Measurements from ENCODE around the gene UBC. TPM values are rescaled to one million over a fixed set of nuclear protein-coding genes. Genes with fewer than 3 reads are reported as not detected.
"Not testable (repeated sequence)": the region's sequence is repeated elsewhere in the genome, so short reads cannot be mapped to it uniquely, and the experiment has no call there.

UBC gene
- total RNA-seq, 2 donors from 2014 or later = 938 to 1,145 TPM

DNA sequence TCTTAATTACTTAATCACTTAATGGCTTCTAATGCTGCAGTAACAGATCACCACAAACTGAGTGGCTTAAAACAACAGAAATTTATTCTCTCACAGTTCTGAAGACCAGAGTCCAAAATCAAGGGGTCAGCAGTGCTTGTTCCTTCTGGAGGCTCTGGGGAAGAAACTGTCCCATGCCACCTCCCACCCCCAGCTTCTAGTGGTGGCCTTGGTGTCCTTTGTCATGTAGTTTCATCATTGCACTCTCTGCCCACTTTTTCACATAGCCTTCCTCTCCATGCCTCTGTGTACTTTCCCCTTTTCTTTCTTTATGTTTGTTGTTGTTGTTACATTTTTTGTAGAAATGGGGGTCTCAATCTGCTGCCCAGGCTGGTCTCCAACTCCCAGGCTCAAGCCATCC lies 16.1 kb upstream of the UBC start:
- DNase-seq (ENCODE audit: low spot score) = no peak

GRCh38 chr12:124929649-124930419 lies 15.4 kb upstream of the UBC start:
- no peak for TF ChIP-seq CTCF (IDR thresholded peaks at IDR 0.05)
- no peak for DNase-seq (ENCODE audit: low spot score)
- no peaks in the 10 kb centered on the region for H3K9me3 ChIP-seq
- H3K27me3 ChIP-seq = no peaks in the 10 kb centered on the region
- H3K4me3 ChIP-seq = no peak overlapping the region
- H3K36me3 ChIP-seq = no peaks in the 10 kb centered on the region
- H3K4me1 ChIP-seq = peaks cover 0 to 9% of the 10 kb centered on the region in 2 donors
- no peak overlapping the region for H3K27ac ChIP-seq

More for the DNA sequence above, 16.1 kb upstream of the UBC start:
- H3K9me3 ChIP-seq = no peaks in the 10 kb centered on the region
- peaks cover 0 to 9% of the 10 kb centered on the region in 2 donors for H3K4me1 ChIP-seq
- H3K27ac ChIP-seq = no peak overlapping the region
- TF ChIP-seq CTCF (IDR thresholded peaks at IDR 0.05) = no peak
- H3K4me3 ChIP-seq = no peak overlapping the region
- H3K27me3 ChIP-seq = no peaks in the 10 kb centered on the region
- H3K36me3 ChIP-seq = no peaks in the 10 kb centered on the region

DNA sequence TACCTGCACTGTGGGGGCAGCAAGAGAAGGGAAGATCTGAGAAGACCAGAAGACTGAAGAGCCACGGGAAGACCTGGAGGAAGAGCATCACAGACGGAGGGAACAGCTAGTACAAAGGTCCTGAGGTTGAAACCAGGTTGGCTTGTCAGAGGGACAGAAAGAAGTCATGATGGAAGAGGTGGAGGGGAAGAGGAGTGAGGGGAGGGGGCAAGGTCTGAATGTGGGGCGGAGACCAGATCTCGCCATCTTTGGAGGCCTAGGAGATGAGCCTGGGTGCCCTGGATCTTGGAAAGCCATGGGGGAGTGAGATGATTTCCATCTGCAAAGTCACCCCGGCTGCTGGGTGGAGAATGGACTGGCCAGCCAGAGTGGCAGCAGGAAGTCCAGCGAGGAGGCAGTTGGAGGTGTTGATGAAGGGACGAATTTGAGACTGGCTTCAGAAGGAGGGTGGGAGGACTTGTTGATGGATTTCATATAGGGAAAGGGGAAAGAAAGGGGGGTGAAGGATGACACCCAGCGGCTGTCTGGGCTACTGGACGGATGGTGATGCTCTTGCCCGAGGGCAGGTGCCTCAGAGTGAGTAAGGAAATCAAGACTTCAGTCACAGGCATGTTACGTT lies 14.6 kb upstream of the UBC start:
- no peak for TF ChIP-seq CTCF (IDR thresholded peaks at IDR 0.05)
- no peaks in the 10 kb centered on the region for H3K27me3 ChIP-seq
- peak overlapping the region; percentile 95 to 98 for H3K27ac ChIP-seq
- no peaks in the 10 kb centered on the region for H3K36me3 ChIP-seq
- H3K4me1 ChIP-seq = peaks cover 0 to 9% of the 10 kb centered on the region in 2 donors
- H3K4me3 ChIP-seq = no peak overlapping the region
- DNase-seq (ENCODE audit: low spot score) = no peak
- no peaks in the 10 kb centered on the region for H3K9me3 ChIP-seq

- no peak for TF ChIP-seq CTCF (IDR thresholded peaks at IDR 0.05)
- no peaks in the 10 kb centered on the region for H3K9me3 ChIP-seq
- no peaks in the 10 kb centered on the region for H3K27me3 ChIP-seq
- DNase-seq (ENCODE audit: low spot score) = peak; percentile 88
- H3K4me3 ChIP-seq = peak overlapping the region; percentile 59 to 61
- peaks cover 0 to 9% of the 10 kb centered on the region in 2 donors for H3K4me1 ChIP-seq
- H3K36me3 ChIP-seq = no peaks in the 10 kb centered on the region
- peak overlapping the region; percentile 95 to 98 for H3K27ac ChIP-seq
These were observed 13.9 kb upstream of the UBC start for GRCh38 chr12:124928095-124928911.

- DNase-seq (ENCODE audit: low spot score) = peak; percentile 98
- TF ChIP-seq CTCF (IDR thresholded peaks at IDR 0.05) = no peak
- H3K27me3 ChIP-seq = no peaks in the 10 kb centered on the region
- H3K4me1 ChIP-seq = peaks cover 0 to 9% of the 10 kb centered on the region in 2 donors
- no peaks in the 10 kb centered on the region for H3K36me3 ChIP-seq
- H3K4me3 ChIP-seq = peak overlapping the region; percentile 59 to 61
- H3K9me3 ChIP-seq = no peaks in the 10 kb centered on the region
- peak overlapping the region; percentile 95 to 98 for H3K27ac ChIP-seq
These were observed 13.0 kb upstream of the UBC start for GRCh38 chr12:124927201-124928094.

DNA sequence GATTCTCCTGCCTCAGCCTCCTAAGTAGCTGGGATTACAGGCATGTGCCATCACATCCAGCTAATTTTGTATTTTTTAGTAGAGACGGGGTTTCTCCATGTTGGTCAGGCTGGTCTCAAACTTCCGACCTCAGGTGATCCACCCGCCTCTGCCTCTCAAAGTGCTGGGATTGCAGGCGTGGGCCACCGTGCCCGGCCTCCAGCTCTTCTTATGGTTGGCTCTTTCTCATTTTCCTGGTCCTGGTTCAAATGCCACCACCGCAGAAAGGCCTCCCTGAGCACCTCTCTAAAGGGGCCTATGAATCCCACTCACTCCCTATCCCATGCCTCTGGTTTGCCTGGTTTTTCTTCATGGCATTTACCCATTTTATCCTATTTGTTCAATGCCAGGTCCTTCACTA lies 11.3 kb upstream of the UBC start:
- not testable (repeated sequence) for H3K9me3 ChIP-seq; DNase-seq (ENCODE audit: low spot score); H3K36me3 ChIP-seq; H3K4me3 ChIP-seq; H3K27me3 ChIP-seq; H3K27ac ChIP-seq
- peaks cover 0 to 26% of the 10 kb centered on the region in 2 donors for H3K4me1 ChIP-seq

Measured in right atrium auricular region (tissue), 2 donors.